HUES48 (cell line): Measurements from ENCODE around the gene SETD3.

Experiments used
- H3K27ac ChIP-seq: one replicate; pipeline ENCODE4 v1.7.0; 2013; ENCODE audit warnings: low read depth, low read length, inconsistent platforms
- H3K27me3 ChIP-seq: 2 replicates; pipeline ENCODE4 v1.6.1; 2013; ENCODE audit warnings: mild to moderate bottlenecking, low read length; ENCODE audit not compliant: control insufficient read depth, insufficient read depth
- H3K36me3 ChIP-seq: 2 replicates; pipeline ENCODE4 v1.6.1; 2013; ENCODE audit warnings: low read length; ENCODE audit not compliant: control insufficient read depth, insufficient read depth
- H3K4me1 ChIP-seq: 2 replicates; pipeline ENCODE4 v1.6.1; 2013; ENCODE audit warnings: mild to moderate bottlenecking, low read length; ENCODE audit not compliant: control insufficient read depth, insufficient read depth
- H3K4me3 ChIP-seq: 2 replicates; pipeline ENCODE4 v1.5.1; 2013; ENCODE audit warnings: mild to moderate bottlenecking, low read depth, low read length
- H3K9ac ChIP-seq: 2 replicates; pipeline ENCODE4 v1.6.1; 2013; ENCODE audit warnings: mild to moderate bottlenecking, low read depth, low read length, moderate library complexity
- H3K9me3 ChIP-seq: 2 replicates; pipeline ENCODE4 v1.6.1; 2013; ENCODE audit warnings: low read length; ENCODE audit not compliant: control insufficient read depth, insufficient read depth

The SETD3 gene

GRCh38 chr14:99508896-99509629, 28.4 kb upstream of the SETD3 start:
- no peaks in the 10 kb centered on the region for H3K9me3 ChIP-seq
- no peak overlapping the region for H3K4me3 ChIP-seq
- H3K27ac ChIP-seq = no peak overlapping the region
- peaks cover 17% of the 10 kb centered on the region for H3K4me1 ChIP-seq
- no peaks in the 10 kb centered on the region for H3K27me3 ChIP-seq
- H3K9ac ChIP-seq = no peak overlapping the region
- H3K36me3 ChIP-seq = peaks cover 66% of the 10 kb centered on the region

GRCh38 chr14:99507860-99508640, 27.4 kb upstream of the SETD3 start:
- Histone ChIP-seq H3K36me3 (peaks cover 77% of the 10 kb centered on the region), H3K27ac (no peak overlapping the region), H3K4me3 (no peak overlapping the region), H3K4me1 (peaks cover 27% of the 10 kb centered on the region), H3K27me3 (no peaks in the 10 kb centered on the region), H3K9me3 (no peaks in the 10 kb centered on the region), H3K9ac (no peak overlapping the region)

GRCh38 chr14:99506276-99506675, 25.6 kb upstream of the SETD3 start:
- Histone ChIP-seq H3K4me3 (no peak overlapping the region), H3K9me3 (no peaks in the 10 kb centered on the region), H3K36me3 (peaks cover 86% of the 10 kb centered on the region), H3K4me1 (peaks cover 37% of the 10 kb centered on the region), H3K27me3 (no peaks in the 10 kb centered on the region), H3K9ac (no peak overlapping the region), H3K27ac (no peak overlapping the region)

GRCh38 chr14:99505089-99505488, 24.4 kb upstream of the SETD3 start:
- no peaks in the 10 kb centered on the region for H3K9me3 ChIP-seq
- peaks cover 31% of the 10 kb centered on the region for H3K4me1 ChIP-seq
- H3K4me3 ChIP-seq = no peak overlapping the region
- H3K27ac ChIP-seq = no peak overlapping the region
- no peaks in the 10 kb centered on the region for H3K27me3 ChIP-seq
- peaks cover 95% of the 10 kb centered on the region for H3K36me3 ChIP-seq
- no peak overlapping the region for H3K9ac ChIP-seq

GRCh38 chr14:99503848-99504453, 23.3 kb upstream of the SETD3 start:
- Histone ChIP-seq H3K9me3 (no peaks in the 10 kb centered on the region), H3K27me3 (no peaks in the 10 kb centered on the region), H3K9ac (no peak overlapping the region), H3K27ac (no peak overlapping the region), H3K4me3 (no peak overlapping the region), H3K36me3 (peaks cover 93% of the 10 kb centered on the region), H3K4me1 (peaks cover 25% of the 10 kb centered on the region)

GRCh38 chr14:99502989-99503421, 22.3 kb upstream of the SETD3 start:
- Histone ChIP-seq H3K4me3 (peak overlapping the region; percentile 9; the same call in 1 of the 2 replicates), H3K27me3 (no peaks in the 10 kb centered on the region), H3K9ac (peak overlapping the region; percentile 57; the same call in 1 of the 2 replicates), H3K4me1 (peaks cover 23% of the 10 kb centered on the region), H3K9me3 (no peaks in the 10 kb centered on the region), H3K36me3 (peaks cover 92% of the 10 kb centered on the region), H3K27ac (peak overlapping the region; percentile 65)

GRCh38 chr14:99497894-99498293, 17.2 kb upstream of the SETD3 start:
- H3K36me3 ChIP-seq = peaks cover 90% of the 10 kb centered on the region
- H3K9me3 ChIP-seq = no peaks in the 10 kb centered on the region
- no peak overlapping the region for H3K9ac ChIP-seq

GRCh38 chr14:99497341-99497740, 16.7 kb upstream of the SETD3 start:
- H3K36me3 ChIP-seq = peaks cover 90% of the 10 kb centered on the region
- no peaks in the 10 kb centered on the region for H3K27me3 ChIP-seq
- no peak overlapping the region for H3K9ac ChIP-seq
- H3K4me1 ChIP-seq = peaks cover 7% of the 10 kb centered on the region
- no peak overlapping the region for H3K4me3 ChIP-seq
- no peaks in the 10 kb centered on the region for H3K9me3 ChIP-seq
- no peak overlapping the region for H3K27ac ChIP-seq

More at GRCh38 chr14:99497894-99498293, 17.2 kb upstream of the SETD3 start:
- no peak overlapping the region for H3K27ac ChIP-seq
- H3K4me3 ChIP-seq = no peak overlapping the region
- peaks cover 12% of the 10 kb centered on the region for H3K4me1 ChIP-seq
- no peaks in the 10 kb centered on the region for H3K27me3 ChIP-seq

GRCh38 chr14:99484106-99484505, 3.4 kb upstream of the SETD3 start:
- Histone ChIP-seq H3K4me1 (peaks cover 12% of the 10 kb centered on the region; the same call in 1 of the 2 replicates), H3K4me3 (no peak overlapping the region), H3K9me3 (no peaks in the 10 kb centered on the region), H3K9ac (no peak overlapping the region), H3K36me3 (no peaks in the 10 kb centered on the region), H3K27me3 (no peaks in the 10 kb centered on the region), H3K27ac (no peak overlapping the region)

- H3K27ac ChIP-seq = peak overlapping the region; percentile 95
These were observed 1.1 kb upstream of the SETD3 start for GRCh38 chr14:99481745-99482099.

More at GRCh38 chr14:99481745-99482099, 1.1 kb upstream of the SETD3 start:
- Histone ChIP-seq H3K9ac (peak overlapping the region; percentile 91), H3K36me3 (no peaks in the 10 kb centered on the region), H3K4me1 (peaks cover 16% of the 10 kb centered on the region; the same call in 1 of the 2 replicates), H3K27me3 (no peaks in the 10 kb centered on the region), H3K9me3 (no peaks in the 10 kb centered on the region), H3K4me3 (peak overlapping the region; percentile 78)
